ENCODE data around the gene HMCN1.

The HMCN1 gene

GRCh38 chr1:185957441-185958363 lies 223.5 kb downstream of the HMCN1 start:
- no peak for DNase-seq (ENCODE audit: low read depth in 1 of 2, low spot score in 1 of 2)
- no peak for TF ChIP-seq JUND (IDR thresholded peaks at IDR 0.05; ENCODE audit: low read depth)
- in situ Hi-C loops (cut with HindIII; ENCODE audit: low pct_unique_long_range_greater_than_20kb, low sequenced_read_pairs): no loop called here

DNA sequence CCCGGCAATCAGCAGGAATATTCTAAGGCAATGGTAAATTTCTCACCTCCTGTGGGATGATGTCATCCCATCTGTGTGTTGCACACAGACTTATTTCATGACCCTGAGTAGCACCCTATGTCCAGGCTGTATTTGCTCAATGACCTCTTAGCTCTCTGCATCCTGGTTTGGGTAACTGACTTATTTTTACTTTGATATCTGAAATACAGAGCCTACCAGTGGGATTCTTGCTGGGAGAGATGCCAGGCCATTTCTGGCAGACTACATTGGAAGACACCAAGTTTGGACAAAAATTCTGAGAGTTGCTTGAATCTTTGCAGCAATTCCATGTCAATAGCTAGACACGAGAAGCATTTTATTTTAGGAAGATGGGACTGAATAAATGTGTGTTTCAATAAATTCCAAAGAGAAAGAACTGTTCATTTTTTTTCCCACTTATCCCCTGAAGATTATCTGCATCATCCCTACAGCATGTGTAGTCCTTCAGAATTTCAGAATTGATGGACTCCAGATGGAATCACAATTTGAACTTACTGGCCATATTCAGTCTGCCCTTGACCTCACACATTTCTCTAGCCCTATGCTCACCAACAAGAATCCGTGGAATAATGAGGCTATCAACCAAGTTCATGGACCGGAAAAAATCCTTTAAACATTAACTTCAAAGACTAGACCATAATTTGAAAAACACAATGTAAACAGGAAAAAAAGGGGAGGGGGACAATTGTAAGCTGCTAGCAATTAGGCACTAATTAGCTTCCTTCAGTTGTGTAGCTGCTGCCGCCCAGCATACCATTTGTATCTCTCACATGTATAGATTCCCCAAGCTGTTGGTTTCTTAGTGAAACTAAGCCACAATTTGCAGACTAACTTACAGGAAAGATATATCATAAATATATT lies 226.5 kb downstream of the HMCN1 start:
- in situ Hi-C loops (cut with HindIII; ENCODE audit: low pct_unique_long_range_greater_than_20kb, low sequenced_read_pairs): no loop called here
- TF ChIP-seq JUND (IDR thresholded peaks at IDR 0.05; ENCODE audit: low read depth): no peak
- DNase-seq (ENCODE audit: low read depth in 1 of 2, low spot score in 1 of 2): no peak

- TF ChIP-seq JUND (IDR thresholded peaks at IDR 0.05; ENCODE audit: low read depth): no peak
- no peak for DNase-seq (ENCODE audit: low read depth in 1 of 2, low spot score in 1 of 2)
- in situ Hi-C loops (cut with HindIII; ENCODE audit: low pct_unique_long_range_greater_than_20kb, low sequenced_read_pairs): no loop called here
These were observed 227.5 kb downstream of the HMCN1 start for GRCh38 chr1:185961664-185962063.

- DNase-seq (ENCODE audit: low read depth in 1 of 2, low spot score in 1 of 2): no peak
- TF ChIP-seq JUND (IDR thresholded peaks at IDR 0.05; ENCODE audit: low read depth): no peak
- in situ Hi-C loops (cut with HindIII; ENCODE audit: low pct_unique_long_range_greater_than_20kb, low sequenced_read_pairs): no loop called here
These were observed 230.8 kb downstream of the HMCN1 start for GRCh38 chr1:185964946-185965345.

GRCh38 chr1:185965870-185966269 lies 231.7 kb downstream of the HMCN1 start:
- in situ Hi-C loops (cut with HindIII; ENCODE audit: low pct_unique_long_range_greater_than_20kb, low sequenced_read_pairs): no loop called here
- TF ChIP-seq JUND (IDR thresholded peaks at IDR 0.05; ENCODE audit: low read depth): no peak
- no peak for DNase-seq (ENCODE audit: low read depth in 1 of 2, low spot score in 1 of 2)

- no peak for TF ChIP-seq JUND (IDR thresholded peaks at IDR 0.05; ENCODE audit: low read depth)
- no peak for DNase-seq (ENCODE audit: low read depth in 1 of 2, low spot score in 1 of 2)
- in situ Hi-C loops (cut with HindIII; ENCODE audit: low pct_unique_long_range_greater_than_20kb, low sequenced_read_pairs): no loop called here
These were observed 232.3 kb downstream of the HMCN1 start for GRCh38 chr1:185966471-185966870.

DNA sequence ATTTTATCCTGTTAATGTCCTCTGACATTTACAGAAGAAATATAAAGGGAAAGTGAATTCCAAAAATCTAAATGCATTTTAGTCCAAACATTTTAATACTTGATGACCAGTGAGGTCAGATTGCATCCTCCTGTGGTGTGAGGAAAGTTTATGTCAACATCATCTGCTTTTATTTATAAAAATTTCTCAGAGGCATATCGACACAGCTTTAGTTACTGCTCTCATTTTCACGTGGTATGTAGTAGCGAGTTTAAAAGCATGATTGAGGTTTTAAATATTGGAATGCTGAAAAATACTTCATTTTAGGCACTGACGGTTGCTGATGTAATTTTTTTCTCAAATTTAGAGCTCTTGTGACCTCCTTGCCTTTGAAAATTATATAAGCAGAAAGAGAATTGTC lies 234.8 kb downstream of the HMCN1 start:
- in situ Hi-C loops (cut with HindIII; ENCODE audit: low pct_unique_long_range_greater_than_20kb, low sequenced_read_pairs): no loop called here
- no peak for DNase-seq (ENCODE audit: low read depth in 1 of 2, low spot score in 1 of 2)
- no peak for TF ChIP-seq JUND (IDR thresholded peaks at IDR 0.05; ENCODE audit: low read depth)

- no peak for TF ChIP-seq JUND (IDR thresholded peaks at IDR 0.05; ENCODE audit: low read depth)
- peak in 1 of 2 experiments; percentile 24 for DNase-seq (ENCODE audit: low read depth in 1 of 2, low spot score in 1 of 2)
- in situ Hi-C loops (cut with HindIII; ENCODE audit: low pct_unique_long_range_greater_than_20kb, low sequenced_read_pairs): no loop called here
These were observed 235.4 kb downstream of the HMCN1 start for GRCh38 chr1:185969524-185969991.

GRCh38 chr1:185971688-185972087 lies 237.5 kb downstream of the HMCN1 start:
- no peak for DNase-seq (ENCODE audit: low read depth in 1 of 2, low spot score in 1 of 2)
- in situ Hi-C loops (cut with HindIII; ENCODE audit: low pct_unique_long_range_greater_than_20kb, low sequenced_read_pairs): no loop called here
- TF ChIP-seq JUND (IDR thresholded peaks at IDR 0.05; ENCODE audit: low read depth): no peak

- in situ Hi-C loops (cut with HindIII; ENCODE audit: low pct_unique_long_range_greater_than_20kb, low sequenced_read_pairs): no loop called here
- no peak for DNase-seq (ENCODE audit: low read depth in 1 of 2, low spot score in 1 of 2)
- no peak for TF ChIP-seq JUND (IDR thresholded peaks at IDR 0.05; ENCODE audit: low read depth)
These were observed 238.1 kb downstream of the HMCN1 start for GRCh38 chr1:185972096-185972850.

GRCh38 chr1:185973645-185974044 lies 239.5 kb downstream of the HMCN1 start:
- DNase-seq (ENCODE audit: low read depth in 1 of 2, low spot score in 1 of 2): peak in 1 of 2 experiments; percentile 49
- in situ Hi-C loops (cut with HindIII; ENCODE audit: low pct_unique_long_range_greater_than_20kb, low sequenced_read_pairs): no loop called here
- TF ChIP-seq JUND (IDR thresholded peaks at IDR 0.05; ENCODE audit: low read depth): no peak

Measured in T47D (cell line).